ENCODE results near the gene CD52. TPM values are rescaled to one million over a fixed set of nuclear protein-coding genes. Genes with fewer than 3 reads are reported as not detected.

Gene CD52
- polyA plus RNA-seq, 4 donors, result 23.1 to 116 (median 36.8) TPM

- no peak overlapping the region for H3K27ac ChIP-seq (ENCODE audit: low read depth in 1 of 3, low read length in 2 of 3)
- H3K36me3 ChIP-seq (ENCODE audit: control insufficient read depth in 3 of 3, insufficient read depth in 2 of 3, low read depth in 1 of 3, low read length in 3 of 3), result peaks cover 0 to 11% (median 0%) of the 10 kb centered on the region in 3 donors
- peaks cover 0 to 2% (median 0%) of the 10 kb centered on the region in 3 donors for H3K27me3 ChIP-seq (ENCODE audit: control insufficient read depth in 3 of 3, insufficient read depth in 3 of 3, low read length in 3 of 3)
- H3K9me3 ChIP-seq (ENCODE audit: control insufficient read depth in 2 of 2, insufficient read depth in 1 of 2, low read depth in 1 of 2, low read length in 1 of 2), result no peaks in the 10 kb centered on the region
- WGBS, 3 donors, result 79 to 86% (median 86%) methylated on average over 8 of the region's 8 CpGs
- no peak overlapping the region for H3K4me3 ChIP-seq (ENCODE audit: low read depth in 1 of 3, low read length in 3 of 3)
- DNase-seq, result no peak
- peaks cover 0 to under 1% (median 0%) of the 10 kb centered on the region in 3 donors for H3K4me1 ChIP-seq (ENCODE audit: control insufficient read depth in 3 of 3, insufficient read depth in 2 of 3, low read depth in 1 of 3, low read length in 2 of 3)
- no peak for FAIRE-seq
These were observed 1.6 kb upstream of the CD52 start for GRCh38 chr1:26315874-26316850.

GRCh38 chr1:26317146-26317545 lies 612 bp upstream of the CD52 start:
- DNase-seq, result no peak
- Histone ChIP-seq H3K27me3 (ENCODE audit: control insufficient read depth in 3 of 3, insufficient read depth in 3 of 3, low read length in 3 of 3) (peaks cover 0 to 2% (median 0%) of the 10 kb centered on the region in 3 donors), H3K4me3 (ENCODE audit: low read depth in 1 of 3, low read length in 3 of 3) (no peak overlapping the region), H3K27ac (ENCODE audit: low read depth in 1 of 3, low read length in 2 of 3) (no peak overlapping the region), H3K9me3 (ENCODE audit: control insufficient read depth in 2 of 2, insufficient read depth in 1 of 2, low read depth in 1 of 2, low read length in 1 of 2) (no peaks in the 10 kb centered on the region), H3K36me3 (ENCODE audit: control insufficient read depth in 3 of 3, insufficient read depth in 2 of 3, low read depth in 1 of 3, low read length in 3 of 3) (peaks cover 0 to 19% (median 0%) of the 10 kb centered on the region in 3 donors), H3K4me1 (ENCODE audit: control insufficient read depth in 3 of 3, insufficient read depth in 2 of 3, low read depth in 1 of 3, low read length in 2 of 3) (peaks cover 0 to 4% (median 0%) of the 10 kb centered on the region in 3 donors)
- FAIRE-seq, result no peak
- 79 to 92% (median 87%) methylated on average over 2 of the region's 2 CpGs for WGBS, 3 donors

DNA sequence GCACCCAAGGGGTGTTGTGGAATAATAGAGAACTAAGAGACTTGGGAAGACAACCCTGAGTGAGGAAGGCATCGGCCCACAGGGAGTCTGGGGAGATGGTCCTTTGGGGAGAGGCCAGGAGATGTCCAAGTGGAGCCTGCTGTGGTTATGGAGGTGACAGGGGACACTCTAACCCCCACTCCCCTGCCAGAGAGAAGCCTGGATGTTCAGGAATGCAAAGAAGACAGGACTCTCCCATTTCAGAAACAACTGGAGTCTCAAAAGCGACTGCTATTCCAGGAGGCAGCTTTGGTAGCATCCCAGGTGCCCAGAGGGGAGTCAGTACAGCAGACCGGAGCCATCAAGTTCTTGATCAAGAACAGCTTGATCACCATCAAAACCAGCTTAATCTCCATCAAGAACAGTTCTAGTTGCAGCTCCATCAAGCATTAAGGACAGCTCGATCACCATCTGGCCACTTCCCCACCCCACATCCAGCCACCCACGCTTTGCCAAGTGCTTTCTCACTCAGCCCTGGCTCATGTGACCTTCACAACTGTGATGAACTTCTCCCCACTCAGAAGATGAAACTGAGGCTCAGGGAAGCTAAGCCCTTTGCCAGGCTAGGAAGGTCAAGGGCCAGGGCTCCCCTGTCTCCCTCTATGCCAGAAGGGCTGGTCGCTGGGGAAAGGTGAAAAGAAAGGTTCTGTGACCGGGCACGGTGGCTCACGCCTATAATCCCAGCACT lies 743 bp downstream of the CD52 start:
- peak overlapping the region in 1 of 3 donors; percentile 36 for H3K27ac ChIP-seq (ENCODE audit: low read depth in 1 of 3, low read length in 2 of 3)
- FAIRE-seq (no peak), DNase-seq (no peak)
- peaks cover 0 to 28% (median 2%) of the 10 kb centered on the region in 3 donors for H3K36me3 ChIP-seq (ENCODE audit: control insufficient read depth in 3 of 3, insufficient read depth in 2 of 3, low read depth in 1 of 3, low read length in 3 of 3)
- peak overlapping the region; percentile 8 to 61 (median 37) for H3K4me3 ChIP-seq (ENCODE audit: low read depth in 1 of 3, low read length in 3 of 3)
- H3K4me1 ChIP-seq (ENCODE audit: control insufficient read depth in 3 of 3, insufficient read depth in 2 of 3, low read depth in 1 of 3, low read length in 2 of 3), result peaks cover 0 to 4% (median 0%) of the 10 kb centered on the region in 3 donors
- no peaks in the 10 kb centered on the region for H3K9me3 ChIP-seq (ENCODE audit: control insufficient read depth in 2 of 2, insufficient read depth in 1 of 2, low read depth in 1 of 2, low read length in 1 of 2)
- 66 to 77% (median 68%) methylated on average over 9 of the region's 9 CpGs for WGBS, 3 donors
- H3K27me3 ChIP-seq (ENCODE audit: control insufficient read depth in 3 of 3, insufficient read depth in 3 of 3, low read length in 3 of 3), result peaks cover 0 to 2% (median 0%) of the 10 kb centered on the region in 3 donors

DNA sequence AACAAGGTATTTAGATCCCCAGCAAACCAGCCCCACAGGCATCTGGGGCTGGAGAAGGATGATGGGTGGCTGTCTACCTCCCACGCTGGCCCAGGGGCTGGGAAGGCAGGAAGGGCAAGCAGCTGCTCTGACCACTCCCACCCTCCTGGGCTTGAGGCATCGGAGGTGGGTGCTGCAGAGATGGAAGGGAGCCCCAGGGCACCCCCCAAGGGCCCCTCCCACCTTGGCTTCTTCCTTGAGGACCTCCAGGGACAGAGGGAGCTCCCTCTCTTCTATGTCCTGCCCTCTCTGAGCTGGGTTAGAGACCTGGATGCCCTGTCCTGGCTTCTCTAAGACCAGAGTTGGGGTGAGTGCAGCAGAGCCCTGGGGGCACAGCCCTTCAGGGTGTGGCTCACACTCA lies 3.1 kb downstream of the CD52 start:
- Histone ChIP-seq H3K36me3 (ENCODE audit: control insufficient read depth in 3 of 3, insufficient read depth in 2 of 3, low read depth in 1 of 3, low read length in 3 of 3) (peaks cover 0 to 35% (median 4%) of the 10 kb centered on the region in 3 donors), H3K4me3 (ENCODE audit: low read depth in 1 of 3, low read length in 3 of 3) (no peak overlapping the region), H3K27me3 (ENCODE audit: control insufficient read depth in 3 of 3, insufficient read depth in 3 of 3, low read length in 3 of 3) (no peaks in the 10 kb centered on the region), H3K4me1 (ENCODE audit: control insufficient read depth in 3 of 3, insufficient read depth in 2 of 3, low read depth in 1 of 3, low read length in 2 of 3) (peaks cover 0 to 4% (median 0%) of the 10 kb centered on the region in 3 donors), H3K27ac (ENCODE audit: low read depth in 1 of 3, low read length in 2 of 3) (no peak overlapping the region), H3K9me3 (ENCODE audit: control insufficient read depth in 2 of 2, insufficient read depth in 1 of 2, low read depth in 1 of 2, low read length in 1 of 2) (no peaks in the 10 kb centered on the region)
- WGBS, 3 donors, result 62 to 80% (median 65%) methylated on average over 2 of the region's 2 CpGs
- no peak for FAIRE-seq
- no peak for DNase-seq

GRCh38 chr1:26321315-26322041 lies 3.7 kb downstream of the CD52 start:
- Histone ChIP-seq H3K27ac (ENCODE audit: low read depth in 1 of 3, low read length in 2 of 3) (no peak overlapping the region), H3K36me3 (ENCODE audit: control insufficient read depth in 3 of 3, insufficient read depth in 2 of 3, low read depth in 1 of 3, low read length in 3 of 3) (peaks cover 0 to 35% (median 4%) of the 10 kb centered on the region in 3 donors), H3K4me3 (ENCODE audit: low read depth in 1 of 3, low read length in 3 of 3) (no peak overlapping the region), H3K4me1 (ENCODE audit: control insufficient read depth in 3 of 3, insufficient read depth in 2 of 3, low read depth in 1 of 3, low read length in 2 of 3) (peaks cover 0 to 4% (median 0%) of the 10 kb centered on the region in 3 donors), H3K9me3 (ENCODE audit: control insufficient read depth in 2 of 2, insufficient read depth in 1 of 2, low read depth in 1 of 2, low read length in 1 of 2) (no peaks in the 10 kb centered on the region), H3K27me3 (ENCODE audit: control insufficient read depth in 3 of 3, insufficient read depth in 3 of 3, low read length in 3 of 3) (no peaks in the 10 kb centered on the region)
- peak; percentile 90 for DNase-seq
- WGBS, 3 donors, result 14 to 17% (median 16%) methylated on average over 16 of the region's 16 CpGs
- FAIRE-seq, result no peak

- no peak for FAIRE-seq
- WGBS, 3 donors, result 77 to 80% (median 79%) methylated on average over 10 of the region's 10 CpGs
- H3K27me3 ChIP-seq (ENCODE audit: control insufficient read depth in 3 of 3, insufficient read depth in 3 of 3, low read length in 3 of 3), result no peaks in the 10 kb centered on the region
- DNase-seq, result no peak
- H3K4me3 ChIP-seq (ENCODE audit: low read depth in 1 of 3, low read length in 3 of 3), result no peak overlapping the region
- H3K27ac ChIP-seq (ENCODE audit: low read depth in 1 of 3, low read length in 2 of 3), result no peak overlapping the region
- peaks cover 0 to 35% (median 4%) of the 10 kb centered on the region in 3 donors for H3K36me3 ChIP-seq (ENCODE audit: control insufficient read depth in 3 of 3, insufficient read depth in 2 of 3, low read depth in 1 of 3, low read length in 3 of 3)
- no peaks in the 10 kb centered on the region for H3K9me3 ChIP-seq (ENCODE audit: control insufficient read depth in 2 of 2, insufficient read depth in 1 of 2, low read depth in 1 of 2, low read length in 1 of 2)
- peaks cover 0 to 4% (median 0%) of the 10 kb centered on the region in 3 donors for H3K4me1 ChIP-seq (ENCODE audit: control insufficient read depth in 3 of 3, insufficient read depth in 2 of 3, low read depth in 1 of 3, low read length in 2 of 3)
These were observed 4.2 kb downstream of the CD52 start for GRCh38 chr1:26322042-26322331.

DNA sequence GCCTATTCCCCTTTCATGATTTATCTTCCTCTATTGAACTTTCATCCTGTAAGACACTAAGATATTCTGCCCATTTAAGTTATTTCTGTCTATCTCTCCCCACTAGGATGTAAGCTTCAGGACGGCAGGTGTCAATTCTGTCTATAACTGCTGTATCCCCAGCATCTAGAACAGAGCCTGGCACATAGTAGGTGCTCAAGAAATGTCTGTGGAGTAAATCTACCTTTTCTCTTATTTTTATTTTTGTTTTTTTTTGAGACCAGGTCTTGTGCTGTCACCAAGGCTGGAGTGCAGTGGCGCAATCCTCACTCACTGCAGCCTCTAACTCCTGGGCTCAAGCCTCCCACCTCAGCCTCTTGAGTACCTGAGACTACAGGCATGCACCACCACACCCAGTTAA lies 5.6 kb downstream of the CD52 start:
- FAIRE-seq, result no peak
- no peaks in the 10 kb centered on the region for H3K27me3 ChIP-seq (ENCODE audit: control insufficient read depth in 3 of 3, insufficient read depth in 3 of 3, low read length in 3 of 3)
- 92 to 98% (median 98%) methylated on average over 2 of the region's 2 CpGs for WGBS, 3 donors

GRCh38 chr1:26324550-26324949 lies 6.8 kb downstream of the CD52 start:
- FAIRE-seq, result no peak

More for the DNA sequence above, 5.6 kb downstream of the CD52 start:
- Histone ChIP-seq H3K9me3 (ENCODE audit: control insufficient read depth in 2 of 2, insufficient read depth in 1 of 2, low read depth in 1 of 2, low read length in 1 of 2) (no peaks in the 10 kb centered on the region), H3K4me1 (ENCODE audit: control insufficient read depth in 3 of 3, insufficient read depth in 2 of 3, low read depth in 1 of 3, low read length in 2 of 3) (peaks cover 0 to 4% (median 0%) of the 10 kb centered on the region in 3 donors), H3K27ac (ENCODE audit: low read depth in 1 of 3, low read length in 2 of 3) (no peak overlapping the region), H3K36me3 (ENCODE audit: control insufficient read depth in 3 of 3, insufficient read depth in 2 of 3, low read depth in 1 of 3, low read length in 3 of 3) (peaks cover 0 to 38% (median 4%) of the 10 kb centered on the region in 3 donors), H3K4me3 (ENCODE audit: low read depth in 1 of 3, low read length in 3 of 3) (no peak overlapping the region)
- DNase-seq, result no peak

More at GRCh38 chr1:26324550-26324949, 6.8 kb downstream of the CD52 start:
- Histone ChIP-seq H3K36me3 (ENCODE audit: control insufficient read depth in 3 of 3, insufficient read depth in 2 of 3, low read depth in 1 of 3, low read length in 3 of 3) (peaks cover 0 to 38% (median 4%) of the 10 kb centered on the region in 3 donors), H3K4me3 (ENCODE audit: low read depth in 1 of 3, low read length in 3 of 3) (no peak overlapping the region), H3K27ac (ENCODE audit: low read depth in 1 of 3, low read length in 2 of 3) (no peak overlapping the region), H3K4me1 (ENCODE audit: control insufficient read depth in 3 of 3, insufficient read depth in 2 of 3, low read depth in 1 of 3, low read length in 2 of 3) (peaks cover 0 to 4% (median 0%) of the 10 kb centered on the region in 3 donors), H3K27me3 (ENCODE audit: control insufficient read depth in 3 of 3, insufficient read depth in 3 of 3, low read length in 3 of 3) (no peaks in the 10 kb centered on the region), H3K9me3 (ENCODE audit: control insufficient read depth in 2 of 2, insufficient read depth in 1 of 2, low read depth in 1 of 2, low read length in 1 of 2) (no peaks in the 10 kb centered on the region)
- no peak for DNase-seq
- WGBS, 3 donors, result 71 to 80% (median 76%) methylated on average over 3 of the region's 3 CpGs
